PC-3 (cell line): Measurements from ENCODE around the gene FAM53B. TPM values are rescaled to one million over a fixed set of nuclear protein-coding genes. Genes with fewer than 3 reads are reported as not detected.

Source experiments
- ATAC-seq: fragments of 200-7000 bp; cut with Tn5 transposase; 2 replicates; pipeline ENCODE4 v1.9.1; 2020; ENCODE audit warnings: mild to moderate bottlenecking, moderate library complexity
- BruUV-seq: library from RNA; stranded (reverse); fragments of 400-500 nt; replicated peaks from 2 replicates; lab custom pipeline; 2021; lab: Mats Ljungman, UMichigan
- CTCF ChIA-PET: fragments of 300-600 bp; sonication (Branson Sonifier 250); formaldehyde crosslinking; loops from one replicate; lab custom pipeline; 2022; ENCODE audit warnings: antibody characterized with exemption; lab: Charles Lee
- POLR2A ChIA-PET: fragments of 300-600 bp; sonication (Branson Sonifier 250); formaldehyde crosslinking; loops from one replicate; lab custom pipeline; 2022; ENCODE audit warnings: antibody characterized with exemption; ENCODE audit not compliant: unreplicated experiment; lab: Charles Lee
- DNase-seq: peaks from one replicate; pipeline ENCODE4 v3.0.0-alpha.2; 2015
- H2AFZ ChIP-seq: fragments of 300-600 bp; sonication (generic); 2 replicates; pipeline ENCODE4 v1.6.0; 2016; ENCODE audit warnings: antibody characterized with exemption, low read length
- H3F3A ChIP-seq: fragments of 300-600 bp; sonication (generic); one replicate; pipeline ENCODE4 v1.6.0; 2017; ENCODE audit warnings: antibody characterized with exemption, low read length, control low read depth, mild to moderate bottlenecking; ENCODE audit not compliant: unreplicated experiment
- H3K27ac ChIP-seq: fragments of 300-600 bp; sonication (generic); 2 replicates; pipeline ENCODE4 v1.5.1; 2016; ENCODE audit warnings: mild to moderate bottlenecking, low read length
- H3K27me3 ChIP-seq: fragments of 300-600 bp; sonication (generic); 2 replicates; pipeline ENCODE4 v1.6.1; 2016; ENCODE audit warnings: low read length, mixed read lengths
- H3K36me3 ChIP-seq: fragments of 300-600 bp; sonication (generic); 2 replicates; pipeline ENCODE4 v1.6.1; 2016; ENCODE audit warnings: low read depth, mixed run types, low read length, mixed read lengths
- H3K4me1 ChIP-seq: fragments of 300-600 bp; sonication (generic); 2 replicates; pipeline ENCODE4 v1.5.1; 2016; ENCODE audit warnings: low read length; ENCODE audit not compliant: insufficient read depth
- H3K4me2 ChIP-seq: fragments of 300-600 bp; sonication (generic); 2 replicates; pipeline ENCODE4 v1.6.0; 2016; ENCODE audit warnings: low read length
- H3K4me3 ChIP-seq: fragments of 300-600 bp; sonication (generic); 2 replicates; pipeline ENCODE4 v1.5.1; 2016; ENCODE audit warnings: mild to moderate bottlenecking, low read length, mixed read lengths
- H3K79me2 ChIP-seq: fragments of 300-600 bp; sonication (generic); 2 replicates; pipeline ENCODE4 v1.6.1; 2017; ENCODE audit warnings: low read length, mixed read lengths
- H3K9ac ChIP-seq: fragments of 300-600 bp; sonication (generic); 2 replicates; pipeline ENCODE4 v1.6.0; 2016; ENCODE audit warnings: mild to moderate bottlenecking, low read length
- H3K9me2 ChIP-seq: fragments of 300-600 bp; sonication (generic); replicated peaks from 2 replicates; pipeline ENCODE4 v1.6.1; 2016; ENCODE audit warnings: mixed run types, low read length, mixed read lengths
- H3K9me3 ChIP-seq: fragments of 300-600 bp; sonication (generic); 2 replicates; pipeline ENCODE4 v1.6.1; 2016; ENCODE audit warnings: low read length, mixed read lengths
- H4K20me1 ChIP-seq: fragments of 300-600 bp; sonication (generic); 2 replicates; pipeline ENCODE4 v1.6.1; 2016; ENCODE audit warnings: low read length, mixed read lengths
- EZH2 ChIP-seq: fragments of 300-600 bp; sonication (generic); IDR thresholded peaks from one replicate; pipeline ENCODE4 v1.6.1; 2017; ENCODE audit warnings: antibody characterized with exemption, mild to moderate bottlenecking, low read length; ENCODE audit not compliant: unreplicated experiment
- EZH2phosphoT487 ChIP-seq: fragments of 300-600 bp; sonication (generic); IDR thresholded peaks from 2 replicates; pipeline ENCODE4 v1.6.1; 2018; ENCODE audit warnings: mild to moderate bottlenecking, antibody characterized with exemption, low read length, borderline replicate concordance
- intact Hi-C: fragments of 100-400 bp; cut with micrococcal nuclease; formaldehyde crosslinking; loops from 2 replicates; pipeline ENCODE4 v1.9.0; 2023
- total RNA-seq: library from RNA; depleted of rRNA; stranded (reverse); fragments of >200 nt; gene quantifications from 2 replicates; pipeline ENCODE4 v1.2.3, GENCODE V29; 2014
- TF ChIP-seq, protein P1 (sequence below): fragments of 300-600 bp; sonication (generic); conservative IDR thresholded peaks from 2 replicates; pipeline ENCODE4 v1.5.1; 2017; ENCODE audit warnings: antibody characterized with exemption, low read depth, mild to moderate bottlenecking, low read length

FAM53B gene
- total RNA-seq, 1 experiment from 2014 or later: 19.4 TPM

DNA sequence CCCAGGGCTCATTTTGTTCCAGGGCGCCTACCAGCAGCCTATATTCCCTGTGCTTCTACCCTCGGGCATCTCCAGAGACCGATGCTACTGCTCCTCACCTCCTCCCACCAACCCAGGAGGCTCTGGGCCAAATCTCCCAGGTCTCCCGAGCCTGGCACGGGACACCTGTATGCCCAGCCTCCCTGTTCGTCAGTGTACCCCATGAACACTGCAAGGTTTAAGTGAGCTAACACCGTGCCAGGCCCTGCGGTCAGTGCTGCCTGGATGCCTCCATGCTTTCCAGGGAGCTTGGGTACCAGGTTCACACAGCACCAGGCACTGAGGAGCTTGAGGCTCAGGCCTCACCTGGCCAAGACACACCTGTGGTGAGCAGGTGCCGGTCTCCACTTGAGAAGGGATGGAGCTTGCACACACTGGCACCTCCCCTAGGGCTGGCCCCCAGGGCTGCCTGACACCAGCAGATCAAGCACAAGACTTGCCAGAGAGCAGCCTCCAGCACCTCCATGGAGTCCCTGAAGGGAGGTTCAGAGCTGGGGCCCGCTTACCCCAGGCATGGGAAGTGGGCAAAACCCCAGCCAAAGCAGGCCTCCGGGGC is 80.3 kb downstream of the FAM53B start:
- Histone ChIP-seq H3K9me2 (no peaks in the 10 kb centered on the region), H4K20me1 (no peaks in the 10 kb centered on the region), H3K27ac (no peak overlapping the region), H3K9me3 (no peaks in the 10 kb centered on the region), H3F3A (no peaks in the 10 kb centered on the region), H2AFZ (no peak overlapping the region), H3K4me1 (no peaks in the 10 kb centered on the region), H3K9ac (no peak overlapping the region), H3K27me3 (no peaks in the 10 kb centered on the region), H3K4me3 (no peak overlapping the region), H3K4me2 (no peak overlapping the region), H3K36me3 (no peaks in the 10 kb centered on the region), H3K79me2 (no peaks in the 10 kb centered on the region)
- intact Hi-C loops: no loop called here
- BruUV-seq: no TSS peak
- ATAC-seq (no peak), DNase-seq (no peak)
- CTCF ChIA-PET: no interaction called here
- TF ChIP-seq, protein P1, sequence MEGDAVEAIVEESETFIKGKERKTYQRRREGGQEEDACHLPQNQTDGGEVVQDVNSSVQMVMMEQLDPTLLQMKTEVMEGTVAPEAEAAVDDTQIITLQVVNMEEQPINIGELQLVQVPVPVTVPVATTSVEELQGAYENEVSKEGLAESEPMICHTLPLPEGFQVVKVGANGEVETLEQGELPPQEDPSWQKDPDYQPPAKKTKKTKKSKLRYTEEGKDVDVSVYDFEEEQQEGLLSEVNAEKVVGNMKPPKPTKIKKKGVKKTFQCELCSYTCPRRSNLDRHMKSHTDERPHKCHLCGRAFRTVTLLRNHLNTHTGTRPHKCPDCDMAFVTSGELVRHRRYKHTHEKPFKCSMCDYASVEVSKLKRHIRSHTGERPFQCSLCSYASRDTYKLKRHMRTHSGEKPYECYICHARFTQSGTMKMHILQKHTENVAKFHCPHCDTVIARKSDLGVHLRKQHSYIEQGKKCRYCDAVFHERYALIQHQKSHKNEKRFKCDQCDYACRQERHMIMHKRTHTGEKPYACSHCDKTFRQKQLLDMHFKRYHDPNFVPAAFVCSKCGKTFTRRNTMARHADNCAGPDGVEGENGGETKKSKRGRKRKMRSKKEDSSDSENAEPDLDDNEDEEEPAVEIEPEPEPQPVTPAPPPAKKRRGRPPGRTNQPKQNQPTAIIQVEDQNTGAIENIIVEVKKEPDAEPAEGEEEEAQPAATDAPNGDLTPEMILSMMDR: no peak
- TF ChIP-seq EZH2 (no peak), EZH2phosphoT487 (no peak)
- POLR2A ChIA-PET: no interaction called here

DNA sequence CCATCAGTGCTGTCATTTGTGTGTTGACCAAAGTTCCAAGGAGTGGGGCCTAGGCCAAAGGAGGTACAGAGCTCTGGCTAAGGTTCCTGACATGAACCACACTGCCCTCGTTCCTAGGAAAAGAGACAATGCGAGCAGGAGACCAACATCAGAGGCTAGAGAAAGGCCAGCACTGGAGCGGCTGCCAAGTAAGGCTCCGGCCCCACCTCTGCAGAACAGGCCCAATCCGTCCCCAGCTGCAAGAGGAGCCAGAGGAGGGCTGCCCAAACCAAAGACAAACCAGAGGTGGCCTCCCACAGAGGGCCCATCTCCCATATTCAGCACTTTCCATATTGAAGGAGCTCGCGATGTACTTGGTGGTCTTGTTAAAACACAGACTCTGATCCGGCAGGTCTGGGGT is 81.0 kb downstream of the FAM53B start:
- Histone ChIP-seq H3K27me3 (no peaks in the 10 kb centered on the region), H3K36me3 (no peaks in the 10 kb centered on the region), H2AFZ (no peak overlapping the region), H4K20me1 (no peaks in the 10 kb centered on the region), H3K27ac (no peak overlapping the region), H3K9me3 (no peaks in the 10 kb centered on the region), H3K4me1 (no peaks in the 10 kb centered on the region), H3K4me3 (no peak overlapping the region), H3F3A (no peaks in the 10 kb centered on the region), H3K9ac (no peak overlapping the region), H3K79me2 (no peaks in the 10 kb centered on the region), H3K9me2 (no peaks in the 10 kb centered on the region), H3K4me2 (no peak overlapping the region)
- intact Hi-C loops: no loop called here
- BruUV-seq: no TSS peak
- DNase-seq: no peak
- CTCF ChIA-PET: no interaction called here
- no peak for ATAC-seq
- TF ChIP-seq, protein P1: no peak
- TF ChIP-seq EZH2 (no peak), EZH2phosphoT487 (no peak)
- POLR2A ChIA-PET: no interaction called here

DNA sequence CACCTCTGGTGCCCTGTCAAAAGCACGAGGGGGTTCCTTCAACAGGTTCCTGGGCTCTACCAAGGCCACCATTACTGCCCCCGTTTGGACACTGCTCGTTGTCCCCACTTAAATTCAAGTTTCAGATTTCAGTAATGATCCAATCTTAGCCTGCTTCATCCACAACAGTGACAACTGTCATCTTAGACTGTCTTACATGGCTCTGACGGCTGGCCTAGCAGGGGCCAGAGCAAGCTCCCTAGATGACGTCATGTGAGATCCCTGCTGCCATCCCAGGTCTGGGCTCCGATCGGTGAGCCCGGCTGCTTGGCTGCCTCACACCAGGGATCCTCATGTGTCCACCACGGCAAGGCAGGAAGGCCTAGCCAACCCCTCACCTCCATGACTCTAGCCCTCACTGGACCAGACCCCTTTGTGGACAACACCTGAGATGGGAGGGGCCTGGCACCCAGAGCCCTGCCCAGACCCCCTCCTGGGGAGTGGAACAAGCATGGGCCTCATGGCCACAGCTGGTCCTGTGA is 82.5 kb downstream of the FAM53B start:
- Histone ChIP-seq H2AFZ (no peak overlapping the region), H3K4me1 (no peaks in the 10 kb centered on the region), H3K4me3 (no peak overlapping the region), H3K27me3 (no peaks in the 10 kb centered on the region), H3K9me2 (no peaks in the 10 kb centered on the region), H4K20me1 (no peaks in the 10 kb centered on the region), H3K27ac (no peak overlapping the region), H3F3A (no peaks in the 10 kb centered on the region), H3K79me2 (no peaks in the 10 kb centered on the region), H3K36me3 (no peaks in the 10 kb centered on the region), H3K9ac (no peak overlapping the region), H3K9me3 (no peaks in the 10 kb centered on the region), H3K4me2 (no peak overlapping the region)
- ATAC-seq: no peak
- ChIA-PET POLR2A (no interaction called here), CTCF (no interaction called here)
- TF ChIP-seq EZH2 (no peak), EZH2phosphoT487 (no peak)
- TF ChIP-seq, protein P1: no peak
- intact Hi-C loops: no loop called here
- BruUV-seq: no TSS peak
- DNase-seq: no peak
